Esophagus squamous epithelium (tissue), 4 donors: ENCODE data around the gene PDE2A.

Experiments used
- POLR2A ChIP-seq, 4 donors: fragments of 450-650 bp; IDR thresholded peaks; one replicate each; pipeline ENCODE4 v1.6.1; 2017; ENCODE audit warnings: antibody characterized with exemption in 4 of 4, mild to moderate bottlenecking in 4 of 4, moderate library complexity in 3 of 4
- TF ChIP-seq, protein P1 (sequence below), 6 experiments: fragments of 450-650 bp in 4 of 6; fragments of 200-600 bp in 2 of 6; sonication (generic) in 2 of 6; IDR thresholded peaks; one replicate each; pipeline ENCODE4 v1.5.1; 2016 to 2019; ENCODE audit warnings: antibody characterized with exemption in 6 of 6, mild to moderate bottlenecking in 4 of 6, moderate library complexity in 4 of 6

DNA sequence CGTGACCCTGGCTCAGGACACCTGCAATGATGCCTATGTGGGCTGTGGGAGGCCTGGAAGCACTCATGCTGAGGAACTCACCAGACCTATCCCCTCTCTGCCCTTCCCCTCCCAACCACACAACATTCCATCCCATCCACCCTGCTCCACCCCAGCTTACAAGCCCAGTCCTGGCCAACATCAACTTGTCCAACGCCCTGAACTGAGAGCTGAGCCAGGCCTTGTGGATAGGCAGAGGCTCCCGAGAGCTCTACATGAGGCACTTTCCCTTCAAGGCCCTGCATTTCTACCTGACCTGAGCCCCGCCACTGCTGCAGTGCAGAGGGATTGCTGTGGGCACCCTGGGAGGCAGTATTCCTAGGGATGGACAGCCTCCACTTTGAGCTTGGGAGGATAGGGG, 112.4 kb downstream of the PDE2A start:
- TF ChIP-seq, protein P1, sequence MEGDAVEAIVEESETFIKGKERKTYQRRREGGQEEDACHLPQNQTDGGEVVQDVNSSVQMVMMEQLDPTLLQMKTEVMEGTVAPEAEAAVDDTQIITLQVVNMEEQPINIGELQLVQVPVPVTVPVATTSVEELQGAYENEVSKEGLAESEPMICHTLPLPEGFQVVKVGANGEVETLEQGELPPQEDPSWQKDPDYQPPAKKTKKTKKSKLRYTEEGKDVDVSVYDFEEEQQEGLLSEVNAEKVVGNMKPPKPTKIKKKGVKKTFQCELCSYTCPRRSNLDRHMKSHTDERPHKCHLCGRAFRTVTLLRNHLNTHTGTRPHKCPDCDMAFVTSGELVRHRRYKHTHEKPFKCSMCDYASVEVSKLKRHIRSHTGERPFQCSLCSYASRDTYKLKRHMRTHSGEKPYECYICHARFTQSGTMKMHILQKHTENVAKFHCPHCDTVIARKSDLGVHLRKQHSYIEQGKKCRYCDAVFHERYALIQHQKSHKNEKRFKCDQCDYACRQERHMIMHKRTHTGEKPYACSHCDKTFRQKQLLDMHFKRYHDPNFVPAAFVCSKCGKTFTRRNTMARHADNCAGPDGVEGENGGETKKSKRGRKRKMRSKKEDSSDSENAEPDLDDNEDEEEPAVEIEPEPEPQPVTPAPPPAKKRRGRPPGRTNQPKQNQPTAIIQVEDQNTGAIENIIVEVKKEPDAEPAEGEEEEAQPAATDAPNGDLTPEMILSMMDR (IDR thresholded peaks at IDR 0.05), result no peak
- TF ChIP-seq POLR2A (IDR thresholded peaks at IDR 0.05), result no peak
